C4-2B (cell line): Measurements from ENCODE around the gene TIAM2.

Experiments used
- CTCF ChIP-seq: fragments of 450-650 bp; conservative IDR thresholded peaks from 2 replicates; pipeline ENCODE4 v1.5.1; 2017; ENCODE audit warnings: mild to moderate bottlenecking
- ZFX ChIP-seq: fragments of 450-650 bp; IDR thresholded peaks from 2 replicates; pipeline ENCODE4 v1.6.1; 2017

GRCh38 chr6:155120034-155120433 is 124.9 kb downstream of the TIAM2 start:
- no peak for TF ChIP-seq CTCF
- no peak for TF ChIP-seq ZFX
